CD4-positive, alpha-beta T cell (primary cell): ENCODE data around the gene DARS1. TPM values are rescaled to one million over a fixed set of nuclear protein-coding genes. Genes with fewer than 3 reads are reported as not detected.

Source experiments
- ATAC-seq: fragments of 200-7000 bp; cut with Tn5 transposase; one replicate; pipeline ENCODE4 v1.10.0; 2022; ENCODE audit warnings: mild to moderate bottlenecking; ENCODE audit not compliant: poor library complexity
- CTCF ChIA-PET: fragments of 350-600 bp; sonication (Branson Sonifier 250); formaldehyde crosslinking; loops from one replicate; lab custom pipeline; 2021; ENCODE audit warnings: antibody characterized with exemption, inconsistent platforms; lab: Charles Lee
- POLR2A ChIA-PET: fragments of 350-600 bp; sonication (Branson Sonifier 250); formaldehyde crosslinking; loops from one replicate; lab custom pipeline; 2021; ENCODE audit warnings: antibody characterized with exemption, inconsistent platforms; lab: Charles Lee
- DNase-seq, 14 experiments: peaks; one replicate each; pipeline ENCODE4 v3.0.0-alpha.2; 2013 to 2020; ENCODE audit warnings: mixed read lengths in 2 of 14
- H3K27ac ChIP-seq, 2 donors: one replicate each; pipeline versions ENCODE4 v1.5.1 to v1.7.0; 2013; ENCODE audit warnings: low read length in 2 of 2, low read depth in 1 of 2, mild to moderate bottlenecking in 1 of 2
- H3K27me3 ChIP-seq, 2 experiments: 1 replicate in 1 of 2; 2 replicates in 1 of 2; pipeline versions ENCODE4 v1.6.1 to v1.7.0; 2013; ENCODE audit warnings: low read length in 2 of 2, control low read depth in 1 of 2, mild to moderate bottlenecking in 1 of 2, moderate library complexity in 1 of 2; ENCODE audit not compliant: insufficient read depth in 2 of 2, control insufficient read depth in 1 of 2
- H3K36me3 ChIP-seq: one replicate; pipeline ENCODE4 v1.6.1; 2013; ENCODE audit warnings: low read length, control low read depth; ENCODE audit not compliant: insufficient read depth
- H3K4me1 ChIP-seq: one replicate; pipeline ENCODE4 v1.6.1; 2013; ENCODE audit warnings: low read length, control low read depth; ENCODE audit not compliant: insufficient read depth
- H3K4me3 ChIP-seq: one replicate; pipeline ENCODE4 v1.5.1; 2013; ENCODE audit warnings: mild to moderate bottlenecking, low read length, moderate library complexity
- H3K9me3 ChIP-seq, 2 experiments: 1 replicate in 1 of 2; 2 replicates in 1 of 2; pipeline versions ENCODE4 v1.6.1 to v1.7.0; 2013; ENCODE audit warnings: low read length in 2 of 2, mild to moderate bottlenecking in 2 of 2, control low read depth in 1 of 2, moderate library complexity in 1 of 2; ENCODE audit not compliant: control insufficient read depth in 1 of 2, insufficient read depth in 1 of 2
- H3K27ac Mint-ChIP-seq: one replicate; pipeline ENCODE4 v1.8.0; 2020; ENCODE audit warnings: mixed read lengths
- H3K27me3 Mint-ChIP-seq: one replicate; pipeline ENCODE4 v1.8.0; 2021; ENCODE audit warnings: mixed read lengths
- H3K36me3 Mint-ChIP-seq: one replicate; pipeline ENCODE4 v1.8.0; 2021; ENCODE audit warnings: low read depth, mixed read lengths
- H3K4me1 Mint-ChIP-seq: one replicate; pipeline ENCODE4 v1.8.0; 2021; ENCODE audit warnings: low read depth, mixed read lengths
- H3K4me3 Mint-ChIP-seq: one replicate; pipeline ENCODE4 v1.8.0; 2020; ENCODE audit warnings: mild to moderate bottlenecking, mixed read lengths
- H3K9me3 Mint-ChIP-seq: one replicate; pipeline ENCODE4 v1.8.0; 2020; ENCODE audit warnings: mixed read lengths
- CTCF ChIP-seq: fragments of 200-600 bp; IDR thresholded peaks from one replicate; pipeline ENCODE4 v1.8.0; 2022; ENCODE audit warnings: antibody characterized with exemption, mild to moderate bottlenecking
- intact Hi-C, 2 experiments: fragments of 100-400 bp; cut with DNase I in 1 of 2; cut with micrococcal nuclease in 1 of 2; formaldehyde crosslinking; loops; one replicate each; pipeline versions ENCODE4 v1.15.1 to v1.9.0; 2023 to 2025; cut with DNase I, micrococcal nuclease
- total RNA-seq, 174 experiments: library from RNA in 2 of 174; stranded (reverse) in 2 of 174; gene quantifications; one replicate each; pipeline ENCODE4 v1.2.3 and lab custom pipeline; 2021 to 2026

DARS1 gene
- total RNA-seq, 2 experiments from 2014 or later, result 38.2 to 41.7 TPM

- H3K27ac ChIP-seq, result no peak overlapping the region
- Mint-ChIP-seq H3K27me3 (no peaks in the 10 kb centered on the region), H3K27ac (no peak overlapping the region), H3K9me3 (no peaks in the 10 kb centered on the region), H3K4me3 (peak overlapping the region; percentile 34), H3K36me3 (no peaks in the 10 kb centered on the region), H3K4me1 (peaks cover 8% of the 10 kb centered on the region)
- peaks cover 0 to 6% of the 10 kb centered on the region in 2 experiments for H3K9me3 ChIP-seq
- H3K4me3 ChIP-seq, result no peak overlapping the region
- DNase-seq (peak in 9 of 14 experiments; percentile 5 to 53 (median 38)), ATAC-seq (no peak)
- no peak for TF ChIP-seq CTCF
- intact Hi-C loops, result no loop called here
- no peaks in the 10 kb centered on the region for H3K36me3 ChIP-seq
- H3K4me1 ChIP-seq, result peaks cover 4% of the 10 kb centered on the region
- ChIA-PET POLR2A (interaction anchor here (1.3 to 1.4 kb wide), 2 partner anchors 15 to 106 kb away, joined by 3 read pairs; no protein-coding TSS in a partner anchor), CTCF (no interaction called here)
- no peaks in the 10 kb centered on the region for H3K27me3 ChIP-seq
These were observed 39.9 kb upstream of the DARS1 start for GRCh38 chr2:136025057-136025973.

DNA sequence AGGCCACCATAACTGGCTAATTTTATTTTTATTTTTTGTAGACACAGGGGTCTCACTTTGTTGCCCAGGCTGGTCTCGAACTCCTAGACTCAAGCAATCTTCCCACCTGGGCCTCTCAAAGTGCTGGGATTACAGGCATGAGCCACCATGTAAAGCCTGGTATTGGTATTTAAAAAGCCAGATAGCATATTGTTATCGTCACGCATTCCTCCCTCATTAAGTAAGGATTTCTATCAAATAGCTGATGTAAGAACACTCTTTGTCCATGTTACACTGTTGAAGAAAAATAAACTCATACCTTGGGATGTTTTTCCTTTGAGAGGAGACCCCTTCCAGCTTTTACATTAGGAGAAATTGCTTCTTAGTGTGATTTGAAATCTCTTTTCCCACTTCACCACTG is 39.2 kb upstream of the DARS1 start:
- H3K9me3 Mint-ChIP-seq, result no peaks in the 10 kb centered on the region
- peaks cover 8% of the 10 kb centered on the region for H3K4me1 Mint-ChIP-seq
- no peak for DNase-seq
- H3K36me3 Mint-ChIP-seq, result no peaks in the 10 kb centered on the region
- no peaks in the 10 kb centered on the region for H3K27me3 ChIP-seq
- no peaks in the 10 kb centered on the region for H3K27me3 Mint-ChIP-seq
- H3K27ac ChIP-seq, result no peak overlapping the region
- no peak for TF ChIP-seq CTCF
- intact Hi-C loops, result no loop called here
- POLR2A ChIA-PET, result no interaction called here
- no peak for ATAC-seq
- no peaks in the 10 kb centered on the region for H3K36me3 ChIP-seq
- H3K4me1 ChIP-seq, result peaks cover 4% of the 10 kb centered on the region
- peaks cover 0 to 6% of the 10 kb centered on the region in 2 experiments for H3K9me3 ChIP-seq
- H3K4me3 Mint-ChIP-seq, result no peak overlapping the region
- no peak overlapping the region for H3K27ac Mint-ChIP-seq
- no peak overlapping the region for H3K4me3 ChIP-seq
- CTCF ChIA-PET, result no interaction called here

DNA sequence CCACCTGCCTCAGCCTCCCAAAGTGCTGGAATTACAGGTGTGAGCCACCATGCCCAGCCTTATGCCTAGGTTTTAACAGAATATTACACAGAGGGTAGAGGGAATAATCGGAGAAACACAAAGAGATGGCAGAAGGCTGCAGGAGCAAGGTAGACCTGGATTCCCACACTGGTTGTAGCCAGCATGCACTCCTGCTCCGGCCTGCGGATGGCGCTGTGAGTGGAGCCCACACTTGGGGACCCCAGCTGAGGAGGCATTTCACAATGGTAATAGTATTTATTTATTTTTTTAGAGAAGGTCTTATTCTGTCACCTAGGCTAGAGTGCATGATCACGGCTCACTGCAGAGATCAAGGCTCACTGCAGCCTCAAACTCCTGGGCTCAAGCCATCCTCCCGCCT is 38.8 kb upstream of the DARS1 start:
- no peak for ATAC-seq
- POLR2A ChIA-PET, result no interaction called here
- no peaks in the 10 kb centered on the region for H3K27me3 Mint-ChIP-seq
- TF ChIP-seq CTCF, result no peak
- intact Hi-C loops, result no loop called here
- Histone ChIP-seq H3K27ac (no peak overlapping the region), H3K9me3 (peaks cover 0 to 6% of the 10 kb centered on the region in 2 experiments), H3K36me3 (no peaks in the 10 kb centered on the region), H3K4me1 (peaks cover 4% of the 10 kb centered on the region), H3K4me3 (no peak overlapping the region), H3K27me3 (no peaks in the 10 kb centered on the region)
- no peaks in the 10 kb centered on the region for H3K36me3 Mint-ChIP-seq
- H3K9me3 Mint-ChIP-seq, result no peaks in the 10 kb centered on the region
- DNase-seq, result no peak
- CTCF ChIA-PET, result no interaction called here
- H3K4me3 Mint-ChIP-seq, result no peak overlapping the region
- peaks cover 12% of the 10 kb centered on the region for H3K4me1 Mint-ChIP-seq
- H3K27ac Mint-ChIP-seq, result no peak overlapping the region
